Mammary epithelial cell (primary cell): ENCODE data around the gene PARD3B.

Experiments used
- EZH2 ChIP-seq: IDR thresholded peaks from 2 replicates; pipeline ENCODE4 v1.6.1; 2012; ENCODE audit warnings: low read length, inconsistent platforms, borderline replicate concordance
- TF ChIP-seq, protein P1 (sequence below), 2 donors: IDR thresholded peaks in 1 of 2; conservative IDR thresholded peaks in 1 of 2; 2 replicates each; pipeline ENCODE4 v1.5.1; 2011 to 2012; ENCODE audit warnings: inconsistent platforms in 2 of 2, low read length in 2 of 2, mild to moderate bottlenecking in 2 of 2, control low read depth in 1 of 2, low read depth in 1 of 2; ENCODE audit not compliant: insufficient read depth in 1 of 2; ENCODE audit errors: extremely low read depth in 1 of 2

DNA sequence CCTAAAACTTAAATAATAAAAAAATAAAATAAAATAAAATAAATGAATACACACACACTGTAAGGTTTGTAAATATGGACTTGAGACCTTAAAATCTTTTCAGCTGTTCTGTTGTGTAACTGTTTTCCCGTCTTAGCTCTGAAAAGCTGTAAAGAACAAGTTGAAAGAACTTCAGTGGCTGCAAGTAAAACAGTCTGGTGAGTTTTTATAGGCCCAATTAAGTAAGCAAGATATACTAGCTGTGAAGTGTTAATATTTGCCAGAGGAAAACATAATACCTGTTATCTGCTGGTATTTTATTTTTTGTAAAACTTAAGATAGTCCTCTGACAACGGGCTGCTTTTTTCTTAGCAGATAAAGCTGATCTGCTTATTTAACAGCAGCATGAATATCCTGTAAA, 960.1 kb downstream of the PARD3B start:
- no peak for TF ChIP-seq EZH2
- TF ChIP-seq, protein P1, sequence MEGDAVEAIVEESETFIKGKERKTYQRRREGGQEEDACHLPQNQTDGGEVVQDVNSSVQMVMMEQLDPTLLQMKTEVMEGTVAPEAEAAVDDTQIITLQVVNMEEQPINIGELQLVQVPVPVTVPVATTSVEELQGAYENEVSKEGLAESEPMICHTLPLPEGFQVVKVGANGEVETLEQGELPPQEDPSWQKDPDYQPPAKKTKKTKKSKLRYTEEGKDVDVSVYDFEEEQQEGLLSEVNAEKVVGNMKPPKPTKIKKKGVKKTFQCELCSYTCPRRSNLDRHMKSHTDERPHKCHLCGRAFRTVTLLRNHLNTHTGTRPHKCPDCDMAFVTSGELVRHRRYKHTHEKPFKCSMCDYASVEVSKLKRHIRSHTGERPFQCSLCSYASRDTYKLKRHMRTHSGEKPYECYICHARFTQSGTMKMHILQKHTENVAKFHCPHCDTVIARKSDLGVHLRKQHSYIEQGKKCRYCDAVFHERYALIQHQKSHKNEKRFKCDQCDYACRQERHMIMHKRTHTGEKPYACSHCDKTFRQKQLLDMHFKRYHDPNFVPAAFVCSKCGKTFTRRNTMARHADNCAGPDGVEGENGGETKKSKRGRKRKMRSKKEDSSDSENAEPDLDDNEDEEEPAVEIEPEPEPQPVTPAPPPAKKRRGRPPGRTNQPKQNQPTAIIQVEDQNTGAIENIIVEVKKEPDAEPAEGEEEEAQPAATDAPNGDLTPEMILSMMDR (conservative IDR thresholded peaks at IDR 0.05 in 1 of 2, IDR thresholded peaks at IDR 0.05 in 1 of 2; ENCODE audit: extremely low read depth in 1 of 2, insufficient read depth in 1 of 2, low read depth in 1 of 2, low read length in 2 of 2): no peak
